ENCODE results near the gene CNTD1. TPM values are rescaled to one million over a fixed set of nuclear protein-coding genes. Genes with fewer than 3 reads are reported as not detected.

CNTD1 gene
- total and polyA plus RNA-seq, 2 of the 4 experiments (the other 2 are of a cell fraction), result not detected

GRCh38 chr17:42841975-42842685 is 43.5 kb downstream of the CNTD1 start:
- Histone ChIP-seq H3K9me1 (ENCODE audit: insufficient read depth, low read length) (peaks cover 3% of the 10 kb centered on the region; the same call in 1 of the 2 replicates), H3K4me1 (ENCODE audit: control insufficient read depth, insufficient read depth, low read length) (no peaks in the 10 kb centered on the region), H4K91ac (ENCODE audit: insufficient read depth, low read depth, low read length) (no peak overlapping the region), H3K27me3 (ENCODE audit: control insufficient read depth, insufficient read depth, low read length) (no peaks in the 10 kb centered on the region), H3K27ac (ENCODE audit: insufficient read depth, low read length) (no peak overlapping the region), H3K9me3 (ENCODE audit: control insufficient read depth, insufficient read depth, low read length) (no peaks in the 10 kb centered on the region), H3K4me2 (ENCODE audit: low read depth, low read length) (no peak overlapping the region), H2BK20ac (ENCODE audit: low read depth, low read length) (no peak overlapping the region), H2AK5ac (ENCODE audit: low read depth, low read length) (no peak overlapping the region), H3K79me1 (ENCODE audit: low read depth in 1 of 2, low read length in 2 of 2) (peaks cover 17 to 28% of the 10 kb centered on the region in 2 experiments), H2BK15ac (ENCODE audit: low read depth, low read length) (no peak overlapping the region), H4K20me1 (ENCODE audit: insufficient read depth, low read length) (peaks cover 17% of the 10 kb centered on the region), H3K14ac (replicated peaks; ENCODE audit: low read depth, low read length) (no peak overlapping the region), H2AK9ac (replicated peaks; ENCODE audit: low read depth, low read length, poor library complexity) (no peak overlapping the region), H3K36me3 (ENCODE audit: control insufficient read depth, insufficient read depth, low read length) (peaks cover 58% of the 10 kb centered on the region), H2AFZ (replicated peaks; ENCODE audit: low read length, poor library complexity) (no peak overlapping the region), H3K23ac (ENCODE audit: low read depth, low read length) (no peak overlapping the region), H3K9ac (ENCODE audit: low read depth, low read length) (no peak overlapping the region), H2BK120ac (ENCODE audit: low read depth, low read length) (no peak overlapping the region), H3K18ac (ENCODE audit: low read depth, low read length) (no peak overlapping the region), H4K5ac (ENCODE audit: low read depth, low read length) (no peak overlapping the region), H2BK5ac (ENCODE audit: low read depth, low read length, poor library complexity, severe bottlenecking) (no peak overlapping the region), H3K4me3 (ENCODE audit: insufficient read depth, low read depth, low read length) (no peak overlapping the region), H3K56ac (ENCODE audit: extremely low read depth, insufficient read depth, low read length) (no peak overlapping the region), H3K4ac (ENCODE audit: low read depth, low read length) (no peak overlapping the region), H4K8ac (ENCODE audit: low read depth in 2 of 2, low read length in 2 of 2) (no peak overlapping the region)
- ChIA-PET CTCF (interaction anchor here (1.2 to 1.5 kb wide), 3 partner anchors 18 to 88 kb away, joined by 4 to 6 read pairs (median 6); partner anchors contain the start of gene BECN1), POLR2A (ENCODE audit: unreplicated experiment) (no interaction called here)
- BruUV-seq (replicated peaks), result no TSS peak
- no CpG with 5 or more reads among the region's 11 CpGs for WGBS, 2 experiments (ENCODE audit: extremely low coverage in 2 of 2, insufficient read length in 1 of 2)
- dilution Hi-C loops (cut with HindIII; ENCODE audit: low sequenced_read_pairs, unreplicated experiment) (no loop called here), in situ Hi-C loops (cut with MboI; ENCODE audit: low sequenced_read_pairs) (loop anchor here (5.0 kb wide), 1 partner anchor 95 kb away; no protein-coding TSS in a partner anchor), intact Hi-C loops (cut with micrococcal nuclease) (loop anchor here (5.0 kb wide), 1 partner anchor 280 kb away; no protein-coding TSS in a partner anchor)
- ATAC-seq (ENCODE audit: low read depth) (no peak), DNase-seq (peak; percentile 36)
- TF ChIP-seq RAD21 (IDR thresholded peaks at IDR 0.05; ENCODE audit: low read length), result no peak
- no peak for TF ChIP-seq NFE2L2 (IDR thresholded peaks at IDR 0.05; ENCODE audit: low read depth, low read length)
- no peak for TF ChIP-seq POLR2A (IDR thresholded peaks at IDR 0.05; ENCODE audit: low read depth, low read length)
- no peak for TF ChIP-seq ELK1 (IDR thresholded peaks at IDR 0.05; ENCODE audit: borderline replicate concordance, low read depth, low read length)
- no peak for TF ChIP-seq BHLHE40 (IDR thresholded peaks at IDR 0.05; ENCODE audit: low read depth, low read length)
- no peak for TF ChIP-seq SMC3 (IDR thresholded peaks at IDR 0.05; ENCODE audit: low read depth, low read length)
- no peak for TF ChIP-seq RFX5 (IDR thresholded peaks at IDR 0.05; ENCODE audit: low read depth, low read length)
- no peak for TF ChIP-seq MAFK (IDR thresholded peaks at IDR 0.05; ENCODE audit: low read depth, low read length)
- no peak for TF ChIP-seq RCOR1 (IDR thresholded peaks at IDR 0.05; ENCODE audit: insufficient replicate concordance, low read length)
- no peak for TF ChIP-seq FOS (IDR thresholded peaks at IDR 0.05; ENCODE audit: low read depth, low read length)
- TF ChIP-seq CTCF (conservative IDR thresholded peaks at IDR 0.05; ENCODE audit: low read depth, low read length), result no peak
- no peak for TF ChIP-seq USF2 (IDR thresholded peaks at IDR 0.05; ENCODE audit: low read depth, low read length)
- TF ChIP-seq CEBPB (IDR thresholded peaks at IDR 0.05; ENCODE audit: low read depth, low read length), result no peak
- TF ChIP-seq MXI1 (IDR thresholded peaks at IDR 0.05; ENCODE audit: borderline replicate concordance, low read depth, low read length), result no peak
- no peak for TF ChIP-seq CHD1 (IDR thresholded peaks at IDR 0.05; ENCODE audit: low read depth, low read length)
